Activated naive CD8-positive, alpha-beta T cell treated with anti-CD3 and anti-CD28 coated beads for 36 hours (primary cell): ENCODE results near the gene MRPL39. TPM values are rescaled to one million over a fixed set of nuclear protein-coding genes. Genes with fewer than 3 reads are reported as not detected.

Experiments used
- DNase-seq: peaks from one replicate; pipeline ENCODE4 v3.0.0; 2021
- H3K27ac Mint-ChIP-seq: one replicate; pipeline ENCODE4 v1.8.0; 2022; ENCODE audit warnings: mild to moderate bottlenecking, moderate library complexity, mixed read lengths
- H3K27me3 Mint-ChIP-seq: one replicate; pipeline ENCODE4 v1.8.0; 2022; ENCODE audit warnings: mild to moderate bottlenecking, mixed read lengths
- H3K36me3 Mint-ChIP-seq: one replicate; pipeline ENCODE4 v1.8.0; 2021; ENCODE audit warnings: mild to moderate bottlenecking, mixed read lengths
- H3K4me1 Mint-ChIP-seq: one replicate; pipeline ENCODE4 v1.8.0; 2021; ENCODE audit warnings: mixed read lengths
- H3K4me3 Mint-ChIP-seq: one replicate; pipeline ENCODE4 v1.8.0; 2022; ENCODE audit warnings: mild to moderate bottlenecking, moderate library complexity, mixed read lengths
- H3K9me3 Mint-ChIP-seq: one replicate; pipeline ENCODE4 v1.8.0; 2022; ENCODE audit warnings: mixed read lengths
- total RNA-seq, 2 experiments: library from RNA; stranded (reverse); gene quantifications; one replicate each; pipeline ENCODE4 v1.2.3, GENCODE V29; 2021

Gene MRPL39
- 10 to 100 TPM; 86.1 to 86.2 TPM for total RNA-seq

DNA sequence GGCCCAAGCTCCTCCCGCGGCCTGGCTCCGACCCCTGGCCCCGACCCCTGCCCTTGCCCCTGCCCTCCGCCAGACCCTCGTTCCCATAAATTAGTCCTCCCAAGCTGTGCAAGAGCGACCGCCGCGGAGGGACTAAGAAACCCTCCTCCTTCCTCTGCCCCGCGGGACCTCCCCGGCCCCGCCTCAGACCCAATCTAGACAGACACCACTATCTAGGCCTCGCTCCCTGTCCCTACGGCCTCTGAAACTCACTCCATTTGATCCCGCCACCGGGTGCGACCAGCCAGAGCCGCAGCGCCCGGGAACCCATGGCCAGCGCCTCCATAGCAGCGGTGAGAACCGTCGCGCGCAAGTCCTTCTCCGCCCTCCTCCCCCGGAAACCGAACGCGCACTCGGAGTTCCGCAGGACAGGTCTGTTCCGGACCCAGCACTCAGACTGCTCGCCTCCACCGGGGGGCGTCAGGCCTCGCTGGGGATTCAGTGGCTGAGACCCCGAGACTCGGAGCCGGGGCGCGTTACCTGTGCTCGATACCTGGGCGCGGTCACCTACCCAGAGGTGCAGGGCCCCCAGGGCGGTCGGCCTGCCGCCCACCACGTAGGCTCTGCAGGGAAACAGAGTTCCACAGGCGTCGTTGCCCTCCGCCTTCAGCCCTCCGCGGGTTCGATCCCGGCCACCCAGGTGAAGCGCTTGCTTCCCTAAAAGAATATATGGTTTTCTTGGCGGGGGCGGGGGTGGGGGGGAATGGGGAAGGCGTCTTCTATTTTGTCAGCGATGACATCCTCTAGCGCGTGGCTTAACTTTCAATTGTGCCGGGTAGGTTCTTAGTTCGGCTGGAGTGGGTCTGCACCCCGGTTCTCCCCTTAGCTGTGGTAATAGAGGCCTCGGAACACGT, at the start of gene MRPL39:
Gene MRPL39, minus strand, starts transcription at position 331 of the 893 bp plus-strand sequence. Its CDS starts 6 bp downstream, at position 325.
- peak; percentile 90 for DNase-seq
- H3K4me1 Mint-ChIP-seq: peaks cover 24% of the 10 kb centered on the region
- H3K27ac Mint-ChIP-seq: peak within 1 kb of the TSS; percentile 98
- H3K36me3 Mint-ChIP-seq: peaks cover 15% of the 10 kb centered on the region
- H3K4me3 Mint-ChIP-seq: peak within 1 kb of the TSS; percentile 100
- no peaks in the 10 kb centered on the region for H3K27me3 Mint-ChIP-seq
- no peaks in the 10 kb centered on the region for H3K9me3 Mint-ChIP-seq

DNA sequence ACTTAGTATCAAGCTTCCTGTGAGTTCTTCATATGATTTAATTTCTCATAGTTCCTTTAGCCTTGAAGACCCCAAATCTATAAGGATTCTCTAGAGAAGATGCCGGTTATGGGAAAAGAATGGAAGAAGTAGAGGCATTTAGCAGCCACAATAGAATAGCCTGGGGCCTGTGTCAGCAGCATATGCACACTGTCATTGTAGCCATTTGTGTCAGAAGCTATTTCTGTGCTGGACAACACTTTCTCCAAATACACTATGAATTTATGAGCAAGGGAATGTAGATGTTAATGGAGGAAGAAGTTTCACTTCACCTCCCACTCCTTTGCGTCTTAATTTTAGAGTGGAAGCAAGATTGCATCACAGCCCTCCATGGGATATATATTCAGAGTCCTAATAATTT, 49.1 kb upstream of the MRPL39 start:
- Mint-ChIP-seq H3K27me3 (no peaks in the 10 kb centered on the region), H3K9me3 (no peaks in the 10 kb centered on the region), H3K4me1 (no peaks in the 10 kb centered on the region), H3K27ac (no peak overlapping the region), H3K36me3 (no peaks in the 10 kb centered on the region), H3K4me3 (no peak overlapping the region)
- DNase-seq: no peak

GRCh38 chr21:25649146-25649545, 41.9 kb upstream of the MRPL39 start:
- no peaks in the 10 kb centered on the region for H3K36me3 Mint-ChIP-seq
- H3K9me3 Mint-ChIP-seq: no peaks in the 10 kb centered on the region
- no peaks in the 10 kb centered on the region for H3K27me3 Mint-ChIP-seq
- H3K4me1 Mint-ChIP-seq: no peaks in the 10 kb centered on the region
- H3K4me3 Mint-ChIP-seq: no peak overlapping the region
- H3K27ac Mint-ChIP-seq: no peak overlapping the region
- DNase-seq: no peak

GRCh38 chr21:25647647-25648046, 40.4 kb upstream of the MRPL39 start:
- no peaks in the 10 kb centered on the region for H3K9me3 Mint-ChIP-seq
- no peak for DNase-seq

GRCh38 chr21:25646474-25646873, 39.2 kb upstream of the MRPL39 start:
- Mint-ChIP-seq H3K4me1 (no peaks in the 10 kb centered on the region), H3K36me3 (no peaks in the 10 kb centered on the region), H3K27me3 (no peaks in the 10 kb centered on the region), H3K9me3 (no peaks in the 10 kb centered on the region), H3K4me3 (no peak overlapping the region), H3K27ac (no peak overlapping the region)
- no peak for DNase-seq

More at GRCh38 chr21:25647647-25648046, 40.4 kb upstream of the MRPL39 start:
- no peaks in the 10 kb centered on the region for H3K36me3 Mint-ChIP-seq
- H3K4me1 Mint-ChIP-seq: no peaks in the 10 kb centered on the region
- H3K27ac Mint-ChIP-seq: no peak overlapping the region
- H3K4me3 Mint-ChIP-seq: no peak overlapping the region
- no peaks in the 10 kb centered on the region for H3K27me3 Mint-ChIP-seq

- DNase-seq: no peak
- Mint-ChIP-seq H3K4me1 (peaks cover 14% of the 10 kb centered on the region), H3K27ac (no peak overlapping the region), H3K36me3 (no peaks in the 10 kb centered on the region), H3K4me3 (no peak overlapping the region), H3K9me3 (no peaks in the 10 kb centered on the region), H3K27me3 (peaks cover 17% of the 10 kb centered on the region)
These were observed 36.2 kb upstream of the MRPL39 start for GRCh38 chr21:25643486-25643885.

DNA sequence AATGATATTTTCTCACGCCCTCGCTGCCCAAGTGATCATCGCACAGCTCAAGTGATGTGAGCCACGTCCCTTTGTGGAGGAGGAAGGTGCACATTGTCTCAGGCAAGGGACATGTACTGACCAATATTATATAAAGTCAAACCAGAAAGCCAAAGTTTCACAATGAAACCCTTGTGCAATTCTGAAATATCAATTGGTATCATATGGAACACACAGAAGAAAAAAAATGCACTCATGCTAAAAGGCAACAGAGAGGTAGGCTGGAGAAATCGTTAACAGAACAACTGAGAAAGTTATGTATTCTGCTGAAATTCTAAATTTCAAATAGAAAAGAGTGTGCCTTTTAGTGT, 33.6 kb upstream of the MRPL39 start:
- Mint-ChIP-seq H3K36me3 (no peaks in the 10 kb centered on the region), H3K27me3 (peaks cover 37% of the 10 kb centered on the region), H3K27ac (no peak overlapping the region), H3K9me3 (no peaks in the 10 kb centered on the region), H3K4me3 (peak overlapping the region; percentile 70), H3K4me1 (peaks cover 26% of the 10 kb centered on the region)
- DNase-seq: no peak

DNA sequence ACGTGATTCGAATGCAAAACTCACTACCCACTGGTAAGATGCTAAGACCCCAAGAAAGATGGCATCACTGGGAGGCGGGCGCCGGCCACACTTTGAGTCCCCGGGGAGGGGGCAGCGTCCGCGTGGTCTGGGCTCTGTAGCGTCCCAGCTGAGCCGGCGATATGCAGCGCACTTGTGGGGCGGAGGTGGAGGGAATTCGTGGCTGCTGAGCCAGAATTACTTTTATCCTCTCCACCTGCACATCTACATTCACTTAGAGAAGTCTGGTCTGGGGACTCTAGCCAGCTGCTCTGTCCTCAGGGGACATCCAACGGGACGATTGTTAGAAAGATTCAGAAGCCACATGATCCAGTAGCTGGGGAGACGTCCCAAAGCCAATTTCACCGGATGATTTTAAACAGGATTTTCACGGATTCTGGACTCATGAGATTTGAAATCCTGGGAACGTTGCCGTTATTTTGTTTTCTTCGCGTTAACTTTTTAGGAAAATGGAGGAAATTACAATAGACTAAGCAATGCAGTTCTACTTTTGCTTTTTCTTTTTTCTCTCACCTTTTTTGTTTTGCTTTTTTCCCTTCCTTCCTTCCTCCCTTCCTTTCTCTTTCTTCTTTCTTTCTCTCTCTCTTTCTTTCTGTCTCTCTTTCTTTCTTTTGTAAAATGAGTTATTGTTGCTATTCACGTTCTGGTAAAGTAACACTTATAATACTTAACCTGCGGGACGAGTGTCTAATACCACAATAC, 33.1 kb upstream of the MRPL39 start:
- H3K4me1 Mint-ChIP-seq: peaks cover 26% of the 10 kb centered on the region
- no peaks in the 10 kb centered on the region for H3K36me3 Mint-ChIP-seq
- H3K9me3 Mint-ChIP-seq: no peaks in the 10 kb centered on the region
- H3K27me3 Mint-ChIP-seq: peaks cover 40% of the 10 kb centered on the region
- peak overlapping the region; percentile 70 for H3K4me3 Mint-ChIP-seq
- peak; percentile 17 for DNase-seq
- H3K27ac Mint-ChIP-seq: no peak overlapping the region

DNA sequence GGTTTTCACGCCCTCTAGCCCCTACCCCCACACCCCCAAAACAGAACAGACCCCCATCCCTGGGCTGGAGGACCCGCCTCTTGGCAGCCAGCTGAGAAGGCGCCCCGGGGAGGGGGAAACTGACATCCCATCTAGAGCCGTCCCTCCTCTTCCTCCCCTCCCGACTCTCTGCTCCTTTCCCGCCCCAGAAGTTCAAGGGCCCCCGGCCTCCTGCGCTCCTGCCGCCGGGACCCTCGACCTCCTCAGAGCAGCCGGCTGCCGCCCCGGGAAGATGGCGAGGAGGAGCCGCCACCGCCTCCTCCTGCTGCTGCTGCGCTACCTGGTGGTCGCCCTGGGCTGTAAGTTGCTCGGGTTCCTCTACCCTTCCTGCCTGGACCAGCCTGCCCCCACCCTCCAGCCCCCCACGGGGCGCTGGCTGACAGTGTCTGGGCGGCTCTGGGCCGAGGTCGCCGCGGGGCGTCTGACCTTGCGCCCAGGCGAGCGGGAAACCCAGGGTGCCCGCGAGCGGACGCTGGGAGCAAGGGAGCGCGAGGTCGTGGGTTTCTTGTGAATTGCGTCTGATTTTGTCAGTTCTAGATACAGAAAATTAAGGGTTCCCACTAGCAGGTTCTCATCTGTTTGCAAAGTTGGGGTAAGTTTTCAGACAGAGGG, 32.4 kb upstream of the MRPL39 start:
- Mint-ChIP-seq H3K4me1 (peaks cover 26% of the 10 kb centered on the region), H3K36me3 (no peaks in the 10 kb centered on the region), H3K27ac (no peak overlapping the region), H3K27me3 (peaks cover 46% of the 10 kb centered on the region), H3K9me3 (no peaks in the 10 kb centered on the region), H3K4me3 (peak overlapping the region; percentile 70)
- DNase-seq: peak; percentile 66

DNA sequence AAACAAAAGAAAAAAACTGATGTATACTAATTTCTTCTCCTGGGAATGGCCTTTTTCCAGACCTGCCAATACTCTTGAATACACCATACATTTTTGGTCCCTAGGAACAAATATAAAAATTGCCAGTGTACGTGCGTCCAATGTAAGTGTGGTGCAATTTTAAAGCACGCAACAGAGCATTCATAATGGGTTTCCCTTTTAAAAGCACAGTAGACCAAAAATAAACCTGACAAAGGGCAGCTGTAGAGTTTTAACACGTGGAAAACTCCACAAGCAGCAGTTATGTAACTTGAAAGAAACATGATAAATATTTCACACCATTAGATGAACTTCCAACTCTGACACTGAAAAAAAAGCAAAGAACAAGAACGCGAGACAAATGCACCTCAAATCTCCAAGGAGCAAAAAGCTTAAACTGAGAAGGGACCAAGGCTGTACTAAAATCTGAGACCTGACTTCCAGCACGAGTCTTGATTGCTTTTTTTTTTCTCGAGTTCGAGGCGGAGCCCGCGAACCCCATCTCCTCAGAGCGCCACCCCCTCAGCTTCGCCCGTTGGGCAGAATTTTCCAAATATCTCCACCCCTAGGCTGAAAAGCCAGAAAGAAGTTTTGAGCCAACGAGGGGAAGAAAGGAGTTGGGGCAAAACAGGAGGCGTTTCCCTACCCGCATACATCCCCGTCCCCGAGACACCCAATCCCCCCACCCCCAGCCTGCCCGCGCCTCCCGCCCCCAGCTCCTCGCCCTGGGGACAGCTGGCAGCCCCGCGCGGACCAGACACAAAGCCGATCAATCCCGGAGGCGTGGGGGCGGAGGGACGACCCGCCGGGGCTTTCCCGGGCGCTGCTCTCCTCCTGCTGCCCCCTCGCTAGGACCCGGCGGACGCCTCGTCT, 31.6 kb upstream of the MRPL39 start, which contains the start of gene JAM2:
Gene JAM2, plus strand, starts transcription at position 599 of the 891 bp plus-strand sequence. CDS start 564 bp downstream, outside the sequence.
- Mint-ChIP-seq H3K9me3 (no peaks in the 10 kb centered on the region), H3K27ac (peak within 1 kb of the TSS; percentile 5), H3K4me1 (peaks cover 26% of the 10 kb centered on the region), H3K4me3 (peak within 1 kb of the TSS; percentile 70), H3K36me3 (no peaks in the 10 kb centered on the region), H3K27me3 (peaks cover 47% of the 10 kb centered on the region)
- DNase-seq: peak; percentile 65

GRCh38 chr21:25637851-25638659, 30.8 kb upstream of the MRPL39 start:
- H3K4me1 Mint-ChIP-seq: peaks cover 26% of the 10 kb centered on the region
- peak overlapping the region; percentile 70 for H3K4me3 Mint-ChIP-seq
- no peak overlapping the region for H3K27ac Mint-ChIP-seq
- H3K9me3 Mint-ChIP-seq: no peaks in the 10 kb centered on the region
- H3K27me3 Mint-ChIP-seq: peaks cover 50% of the 10 kb centered on the region
- H3K36me3 Mint-ChIP-seq: no peaks in the 10 kb centered on the region
- no peak for DNase-seq

- no peak for DNase-seq
- H3K27ac Mint-ChIP-seq: no peak overlapping the region
- H3K4me3 Mint-ChIP-seq: no peak overlapping the region
- H3K4me1 Mint-ChIP-seq: peaks cover 26% of the 10 kb centered on the region
- no peaks in the 10 kb centered on the region for H3K9me3 Mint-ChIP-seq
- no peaks in the 10 kb centered on the region for H3K36me3 Mint-ChIP-seq
- peaks cover 50% of the 10 kb centered on the region for H3K27me3 Mint-ChIP-seq
These were observed 29.4 kb upstream of the MRPL39 start for GRCh38 chr21:25636727-25637126.

DNA sequence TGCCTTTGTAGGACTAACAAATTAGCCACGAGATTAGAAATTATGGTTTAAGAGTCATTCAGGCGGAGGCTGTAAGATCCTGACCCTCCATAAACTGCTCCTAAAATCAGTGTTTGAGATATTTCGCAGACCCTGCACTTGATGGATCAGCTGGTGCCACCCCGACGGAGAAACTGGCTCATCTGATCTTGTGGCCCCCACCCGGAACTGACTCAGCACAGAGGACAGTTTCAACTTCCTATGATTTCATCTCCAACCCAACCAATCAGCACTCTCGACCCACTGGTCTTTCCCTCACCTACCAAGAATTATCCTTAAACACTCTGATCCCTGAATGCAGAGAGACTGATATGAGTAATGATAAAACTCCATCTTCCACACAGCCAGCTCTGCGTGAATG, 28.0 kb upstream of the MRPL39 start:
- no peak overlapping the region for H3K27ac Mint-ChIP-seq
- H3K4me3 Mint-ChIP-seq: no peak overlapping the region
- no peak for DNase-seq
- no peaks in the 10 kb centered on the region for H3K9me3 Mint-ChIP-seq
- no peaks in the 10 kb centered on the region for H3K36me3 Mint-ChIP-seq
- H3K27me3 Mint-ChIP-seq: peaks cover 41% of the 10 kb centered on the region
- peaks cover 21% of the 10 kb centered on the region for H3K4me1 Mint-ChIP-seq

DNA sequence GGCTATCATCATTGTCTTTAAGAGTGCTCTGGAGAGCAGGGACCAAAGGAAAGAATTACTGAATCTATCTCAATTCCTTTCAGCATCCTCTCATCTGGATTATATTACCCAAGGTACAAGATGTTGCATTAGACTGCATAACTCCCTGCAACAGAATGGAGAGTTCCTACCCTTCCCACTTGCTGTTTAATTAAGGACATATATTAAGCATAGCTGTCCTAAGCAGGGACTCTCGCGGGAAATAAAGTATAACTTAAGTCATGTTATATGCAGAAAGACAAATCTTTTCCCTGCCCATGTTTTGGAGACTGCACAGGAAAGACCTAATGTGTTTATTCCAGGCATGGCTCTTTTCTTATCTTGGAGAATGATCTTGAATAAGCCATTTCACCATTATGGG, 25.0 kb upstream of the MRPL39 start:
- Mint-ChIP-seq H3K4me3 (no peak overlapping the region), H3K9me3 (no peaks in the 10 kb centered on the region), H3K27ac (no peak overlapping the region), H3K36me3 (no peaks in the 10 kb centered on the region), H3K27me3 (peaks cover 22% of the 10 kb centered on the region), H3K4me1 (peaks cover 4% of the 10 kb centered on the region)
- DNase-seq: no peak
